HepG2 (cell line): Measurements from ENCODE around the gene ADGRE3. TPM values are rescaled to one million over a fixed set of nuclear protein-coding genes. Genes with fewer than 3 reads are reported as not detected.

ENCODE experiments used
- ARNT ChIP-seq: fragments of 450-650 bp; IDR thresholded peaks from 2 replicates; pipeline ENCODE4 v1.6.1; 2017
- GABPA ChIP-seq, 2 experiments: IDR thresholded peaks; 2 replicates each; pipeline ENCODE4 v1.6.1; 2011 to 2016; ENCODE audit warnings: low read depth in 2 of 2, low read length in 1 of 2, missing biosample characterization in 1 of 2, missing genetic modification characterization in 1 of 2
- HDAC1 ChIP-seq: sonication (generic); formaldehyde crosslinking; IDR thresholded peaks from 2 replicates; pipeline ENCODE4 v1.5.1; 2020; ENCODE audit warnings: mild to moderate bottlenecking, missing genetic modification reagents
- HMG20B ChIP-seq: conservative IDR thresholded peaks from 2 replicates; pipeline ENCODE4 v1.6.1; 2016; ENCODE audit warnings: missing genetic modification reagents, missing compliant biosample characterization
- HOXA5 ChIP-seq: sonication (generic); formaldehyde crosslinking; IDR thresholded peaks from 2 replicates; pipeline ENCODE4 v1.4.0; 2020; ENCODE audit warnings: missing genetic modification reagents
- NFE2L1 ChIP-seq: sonication (generic); formaldehyde crosslinking; IDR thresholded peaks from 2 replicates; pipeline ENCODE4 v1.4.0; 2020; ENCODE audit warnings: missing genetic modification reagents, mild to moderate bottlenecking, borderline replicate concordance
- PCBP1 ChIP-seq: fragments of 200-400 bp; formaldehyde crosslinking; IDR thresholded peaks from 2 replicates; pipeline ENCODE4 v1.6.1; 2017; ENCODE audit warnings: mild to moderate bottlenecking, low read depth, low read length, borderline replicate concordance
- SAP130 ChIP-seq: IDR thresholded peaks from 2 replicates; pipeline ENCODE4 v1.6.1; 2016; ENCODE audit warnings: low read depth
- SIN3A ChIP-seq: IDR thresholded peaks from 2 replicates; pipeline ENCODE4 v1.6.1; 2011; ENCODE audit warnings: low read depth, mild to moderate bottlenecking, control low read depth, low read length, borderline replicate concordance
- SNAPC2 ChIP-seq: sonication (generic); formaldehyde crosslinking; IDR thresholded peaks from 2 replicates; pipeline ENCODE4 v1.8.1; 2022; ENCODE audit warnings: mild to moderate bottlenecking, missing genetic modification reagents
- TRIM22 ChIP-seq: fragments of 450-650 bp; IDR thresholded peaks from 2 replicates; pipeline ENCODE4 v1.6.1; 2017
- ZBTB21 ChIP-seq: sonication (generic); formaldehyde crosslinking; IDR thresholded peaks from 2 replicates; pipeline ENCODE4 v1.4.0; 2020; ENCODE audit warnings: missing genetic modification reagents
- ZFP90 ChIP-seq: sonication (generic); formaldehyde crosslinking; IDR thresholded peaks from 2 replicates; pipeline ENCODE4 v1.8.0; 2022; ENCODE audit warnings: missing genetic modification reagents, mild to moderate bottlenecking, inconsistent platforms, borderline replicate concordance
- ZMAT3 ChIP-seq: sonication (generic); formaldehyde crosslinking; conservative IDR thresholded peaks from 2 replicates; pipeline ENCODE4 v1.7.0; 2021; ENCODE audit warnings: missing genetic modification reagents
- ZNF484 ChIP-seq: sonication (generic); formaldehyde crosslinking; IDR thresholded peaks from 2 replicates; pipeline ENCODE4 v1.5.1; 2020; ENCODE audit warnings: mild to moderate bottlenecking, low read depth, missing genetic modification reagents, borderline replicate concordance
- ZNF552 ChIP-seq: sonication (generic); formaldehyde crosslinking; IDR thresholded peaks from 2 replicates; pipeline ENCODE4 v1.9.0; 2022; ENCODE audit warnings: missing genetic modification reagents, mild to moderate bottlenecking, borderline replicate concordance
- ZNF619 ChIP-seq: sonication (generic); formaldehyde crosslinking; IDR thresholded peaks from 2 replicates; pipeline ENCODE4 v1.4.0; 2020; ENCODE audit warnings: mild to moderate bottlenecking, missing genetic modification reagents
- ZNF746 ChIP-seq: sonication (generic); formaldehyde crosslinking; IDR thresholded peaks from 2 replicates; pipeline ENCODE4 v1.8.0; 2022; ENCODE audit warnings: mild to moderate bottlenecking, missing genetic modification reagents
- ZNF773 ChIP-seq: sonication (generic); formaldehyde crosslinking; IDR thresholded peaks from 2 replicates; pipeline ENCODE4 v1.4.0; 2020; ENCODE audit warnings: missing genetic modification reagents, borderline replicate concordance
- ZNF788 ChIP-seq: sonication (generic); formaldehyde crosslinking; IDR thresholded peaks from 2 replicates; pipeline ENCODE4 v1.5.0; 2020; ENCODE audit warnings: mild to moderate bottlenecking, missing genetic modification reagents, borderline replicate concordance
- polyA plus RNA-seq, 8 experiments: library from polyadenylated mRNA; depleted of rRNA in 3 of 8; stranded (reverse) in 7 of 8; unstranded in 1 of 8; fragments of >200 nt; fragmentation: Illumina TruSeq in 4 of 8; extraction: Trizol in 4 of 8; gene quantifications; 2 replicates each; pipeline versions ENCODE4 v1.2.1 to v1.2.3, GENCODE V29; 2011 to 2016; ENCODE audit warnings: low read depth in 4 of 8, missing spikeins in 1 of 8, mixed read lengths in 1 of 8; ENCODE audit not compliant: insufficient read depth in 1 of 8
- total RNA-seq, 5 experiments: library from RNA; depleted of rRNA; stranded (reverse); fragments of >200 nt; fragmentation: Illumina TruSeq; extraction: Trizol; gene quantifications; 2 replicates each; pipeline ENCODE4 v1.2.3, GENCODE V29; 2016; ENCODE audit warnings: low read depth in 1 of 5
- TF ChIP-seq, protein P1 (sequence below): sonication (generic); formaldehyde crosslinking; IDR thresholded peaks from 2 replicates; pipeline ENCODE4 v1.9.0; 2021; ENCODE audit warnings: missing genetic modification reagents, borderline replicate concordance
- TF ChIP-seq, protein P2 (sequence below): IDR thresholded peaks from 2 replicates; pipeline ENCODE4 v1.6.1; 2016; ENCODE audit warnings: low read depth
- TF ChIP-seq, protein P3 (sequence below): sonication (generic); formaldehyde crosslinking; IDR thresholded peaks from 2 replicates; pipeline ENCODE4 v1.4.0; 2020; ENCODE audit warnings: missing genetic modification reagents

ADGRE3 gene
- total and polyA plus RNA-seq, 2 of the 13 experiments (the other 11 are each of a cell fraction or from before 2014, with no cell fraction given) = not detected

GRCh38 chr19:14571695-14572490 is 102.8 kb downstream of the ADGRE3 start, which contains the start of gene NDUFB7 (continued):
- TF ChIP-seq ZNF788 (CRISPR knock-in tag) (peak; percentile 88; the same call in 1 of the 2 replicates), SNAPC2 (CRISPR knock-in tag) (no peak), PCBP1 (no peak), SAP130 (CRISPR knock-in tag) (peak; percentile 96), TRIM22 (no peak), ZFP90 (CRISPR knock-in tag) (peak; percentile 53; the same call in 1 of the 2 replicates), HOXA5 (CRISPR knock-in tag) (peak; percentile 86), ZNF552 (CRISPR knock-in tag) (no peak), ZNF746 (peak; percentile 51; the same call in 1 of the 2 replicates), GABPA (IDR thresholded peaks at IDR 0.05; ENCODE audit: low read depth, low read length) (peak; percentile 93), GABPA (CRISPR knock-in tag; IDR thresholded peaks at IDR 0.05; ENCODE audit: low read depth) (peak; percentile 99), HDAC1 (CRISPR knock-in tag) (peak; percentile 87), ZMAT3 (CRISPR knock-in tag) (peak; percentile 91), ARNT (no peak), ZBTB21 (CRISPR knock-in tag) (no peak; the same call in 1 of the 2 replicates), ZNF773 (no peak), HMG20B (CRISPR knock-in tag) (no peak), ZNF484 (CRISPR knock-in tag) (no peak), NFE2L1 (peak; percentile 59; the same call in 1 of the 2 replicates), SIN3A (no peak; the same call in 1 of the 2 replicates), ZNF619 (CRISPR knock-in tag) (peak; percentile 89; the same call in 1 of the 2 replicates)
- TF ChIP-seq, protein P1, sequence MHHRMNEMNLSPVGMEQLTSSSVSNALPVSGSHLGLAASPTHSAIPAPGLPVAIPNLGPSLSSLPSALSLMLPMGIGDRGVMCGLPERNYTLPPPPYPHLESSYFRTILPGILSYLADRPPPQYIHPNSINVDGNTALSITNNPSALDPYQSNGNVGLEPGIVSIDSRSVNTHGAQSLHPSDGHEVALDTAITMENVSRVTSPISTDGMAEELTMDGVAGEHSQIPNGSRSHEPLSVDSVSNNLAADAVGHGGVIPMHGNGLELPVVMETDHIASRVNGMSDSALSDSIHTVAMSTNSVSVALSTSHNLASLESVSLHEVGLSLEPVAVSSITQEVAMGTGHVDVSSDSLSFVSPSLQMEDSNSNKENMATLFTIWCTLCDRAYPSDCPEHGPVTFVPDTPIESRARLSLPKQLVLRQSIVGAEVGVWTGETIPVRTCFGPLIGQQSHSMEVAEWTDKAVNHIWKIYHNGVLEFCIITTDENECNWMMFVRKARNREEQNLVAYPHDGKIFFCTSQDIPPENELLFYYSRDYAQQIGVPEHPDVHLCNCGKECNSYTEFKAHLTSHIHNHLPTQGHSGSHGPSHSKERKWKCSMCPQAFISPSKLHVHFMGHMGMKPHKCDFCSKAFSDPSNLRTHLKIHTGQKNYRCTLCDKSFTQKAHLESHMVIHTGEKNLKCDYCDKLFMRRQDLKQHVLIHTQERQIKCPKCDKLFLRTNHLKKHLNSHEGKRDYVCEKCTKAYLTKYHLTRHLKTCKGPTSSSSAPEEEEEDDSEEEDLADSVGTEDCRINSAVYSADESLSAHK (CRISPR knock-in tag) = 0 out of 2 replicates have a peak, but pooled peaks have one; percentile 52
- TF ChIP-seq, protein P2, sequence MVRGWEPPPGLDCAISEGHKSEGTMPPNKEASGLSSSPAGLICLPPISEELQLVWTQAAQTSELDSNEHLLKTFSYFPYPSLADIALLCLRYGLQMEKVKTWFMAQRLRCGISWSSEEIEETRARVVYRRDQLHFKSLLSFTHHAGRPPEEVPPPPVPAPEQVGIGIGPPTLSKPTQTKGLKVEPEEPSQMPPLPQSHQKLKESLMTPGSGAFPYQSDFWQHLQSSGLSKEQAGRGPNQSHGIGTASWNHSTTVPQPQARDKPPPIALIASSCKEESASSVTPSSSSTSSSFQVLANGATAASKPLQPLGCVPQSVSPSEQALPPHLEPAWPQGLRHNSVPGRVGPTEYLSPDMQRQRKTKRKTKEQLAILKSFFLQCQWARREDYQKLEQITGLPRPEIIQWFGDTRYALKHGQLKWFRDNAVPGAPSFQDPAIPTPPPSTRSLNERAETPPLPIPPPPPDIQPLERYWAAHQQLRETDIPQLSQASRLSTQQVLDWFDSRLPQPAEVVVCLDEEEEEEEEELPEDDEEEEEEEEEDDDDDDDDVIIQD = peak; percentile 60; the same call in 1 of the 2 replicates
- TF ChIP-seq, protein P3, sequence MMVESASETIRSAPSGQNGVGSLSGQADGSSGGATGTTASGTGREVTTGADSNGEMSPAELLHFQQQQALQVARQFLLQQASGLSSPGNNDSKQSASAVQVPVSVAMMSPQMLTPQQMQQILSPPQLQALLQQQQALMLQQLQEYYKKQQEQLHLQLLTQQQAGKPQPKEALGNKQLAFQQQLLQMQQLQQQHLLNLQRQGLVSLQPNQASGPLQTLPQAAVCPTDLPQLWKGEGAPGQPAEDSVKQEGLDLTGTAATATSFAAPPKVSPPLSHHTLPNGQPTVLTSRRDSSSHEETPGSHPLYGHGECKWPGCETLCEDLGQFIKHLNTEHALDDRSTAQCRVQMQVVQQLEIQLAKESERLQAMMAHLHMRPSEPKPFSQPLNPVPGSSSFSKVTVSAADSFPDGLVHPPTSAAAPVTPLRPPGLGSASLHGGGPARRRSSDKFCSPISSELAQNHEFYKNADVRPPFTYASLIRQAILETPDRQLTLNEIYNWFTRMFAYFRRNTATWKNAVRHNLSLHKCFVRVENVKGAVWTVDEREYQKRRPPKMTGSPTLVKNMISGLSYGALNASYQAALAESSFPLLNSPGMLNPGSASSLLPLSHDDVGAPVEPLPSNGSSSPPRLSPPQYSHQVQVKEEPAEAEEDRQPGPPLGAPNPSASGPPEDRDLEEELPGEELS = no peak
